ENCODE measurements around the gene ZNF501. TPM values are rescaled to one million over a fixed set of nuclear protein-coding genes. Genes with fewer than 3 reads are reported as not detected.

Gene ZNF501
- total RNA-seq: 1 to 10 TPM; 2.3 to 2.8 TPM

GRCh38 chr3:44729384-44729910, at the start of gene ZNF501:
ZNF501 (plus strand) TSS chr3:44729635; CDS start chr3:44734422, 4,787 bp downstream.

GRCh38 chr3:44712455-44713075, 16.9 kb upstream of the ZNF501 start, which contains the start of gene ZNF502:
ZNF502 (plus strand) TSS chr3:44712660; CDS start chr3:44720262, 7,602 bp downstream.

GRCh38 chr3:44761424-44762169, 32.2 kb downstream of the ZNF501 start, which contains the start of the genes KIAA1143 and KIF15:
KIAA1143 (minus strand) TSS chr3:44761619; CDS start chr3:44761602, 17 bp downstream.
KIF15 (plus strand) TSS chr3:44761794; CDS start chr3:44761866, 72 bp downstream.

Other genes with a start within 250 kb of the ZNF501 start
- 1 to 10 TPM; 3.4 to 5.0 TPM for gene ZKSCAN7, start 174.4 kb upstream of the ZNF501 start, total RNA-seq
- gene ZNF660, start 144.7 kb upstream of the ZNF501 start, total RNA-seq: under 1 TPM; 0.69 to 1.00 TPM
- 10 to 100 TPM; 21.3 to 22.6 TPM for gene ZNF197, start 104.6 kb upstream of the ZNF501 start, total RNA-seq
- gene ZNF35, start 80.9 kb upstream of the ZNF501 start, total RNA-seq: 10 to 100 TPM; 15.7 to 17.6 TPM
- 1 to 10 TPM; 2.0 to 2.1 TPM for gene ZNF502, start 17.0 kb upstream of the ZNF501 start, total RNA-seq
- 10 to 100 TPM; 11.4 to 12.0 TPM for gene KIAA1143, start 32.0 kb downstream of the ZNF501 start, total RNA-seq
- 1 to 10 TPM; 4.5 to 9.3 TPM for gene KIF15, start 32.2 kb downstream of the ZNF501 start, total RNA-seq
- 1 to 10 TPM; 4.7 to 7.9 TPM for gene TMEM42, start 132.3 kb downstream of the ZNF501 start, total RNA-seq
- not detected for gene TGM4, start 145.0 kb downstream of the ZNF501 start, total RNA-seq
- 10 to 100 TPM; 40.6 to 57.6 TPM for gene ZDHHC3, start 246.5 kb downstream of the ZNF501 start, total RNA-seq
- gene EXOSC7, start 246.6 kb downstream of the ZNF501 start, total RNA-seq: 10 to 100 TPM; 16.9 to 44.0 TPM